Inflammatory macrophage treated with lipopolysaccharide for 1 hour (primary cell): ENCODE results near the gene KCNK2.

Experiments used
- DNase-seq, 2 donors: peaks; one replicate each; pipeline ENCODE4 v3.0.0-alpha.2; 2020 to 2022

KCNK2 gene

GRCh38 chr1:215101511-215101910 lies 19.0 kb downstream of the KCNK2 start:
- DNase-seq = no peak

- no peak for DNase-seq
Observed at GRCh38 chr1:215104283-215104682, 21.7 kb downstream of the KCNK2 start.

GRCh38 chr1:215106067-215106466 lies 23.5 kb downstream of the KCNK2 start:
- DNase-seq = no peak

- no peak for DNase-seq
Observed at GRCh38 chr1:215109171-215109570, 26.6 kb downstream of the KCNK2 start.

- no peak for DNase-seq
Observed at GRCh38 chr1:215111916-215112315, 29.4 kb downstream of the KCNK2 start.

GRCh38 chr1:215113776-215114153 lies 31.2 kb downstream of the KCNK2 start:
- no peak for DNase-seq

GRCh38 chr1:215114154-215114933 lies 31.8 kb downstream of the KCNK2 start:
- DNase-seq = no peak

GRCh38 chr1:215115760-215116159 lies 33.2 kb downstream of the KCNK2 start:
- DNase-seq = no peak

GRCh38 chr1:215118081-215118480 lies 35.5 kb downstream of the KCNK2 start:
- no peak for DNase-seq

- no peak for DNase-seq
Observed at GRCh38 chr1:215119056-215119455, 36.5 kb downstream of the KCNK2 start.

- no peak for DNase-seq
Observed at GRCh38 chr1:215119719-215120365, 37.3 kb downstream of the KCNK2 start.

- peak; percentile 9 to 40 for DNase-seq
Observed at GRCh38 chr1:215128504-215128903, 46.0 kb downstream of the KCNK2 start.

- DNase-seq = no peak
Observed at GRCh38 chr1:215131291-215131690, 48.8 kb downstream of the KCNK2 start.

- DNase-seq = no peak
Observed at GRCh38 chr1:215132156-215132555, 49.6 kb downstream of the KCNK2 start.

GRCh38 chr1:215133532-215133931 lies 51.0 kb downstream of the KCNK2 start:
- no peak for DNase-seq

GRCh38 chr1:215137985-215138384 lies 55.4 kb downstream of the KCNK2 start:
- DNase-seq = no peak

GRCh38 chr1:215140135-215140534 lies 57.6 kb downstream of the KCNK2 start:
- peak in 1 of 2 donors; percentile 9 for DNase-seq

- no peak for DNase-seq
Observed at GRCh38 chr1:215141460-215141859, 58.9 kb downstream of the KCNK2 start.

- DNase-seq = no peak
Observed at GRCh38 chr1:215143497-215143896, 61.0 kb downstream of the KCNK2 start.

- DNase-seq = peak; percentile 66 to 67
Observed at GRCh38 chr1:215146240-215146975, 63.9 kb downstream of the KCNK2 start.

GRCh38 chr1:215147024-215147423 lies 64.5 kb downstream of the KCNK2 start:
- DNase-seq = no peak

- DNase-seq = no peak
Observed at GRCh38 chr1:215151841-215152549, 69.5 kb downstream of the KCNK2 start.

- DNase-seq = no peak
Observed at GRCh38 chr1:215156232-215156631, 73.7 kb downstream of the KCNK2 start.
